Endothelial cell of umbilical vein (primary cell): ENCODE data around the gene PPP2R5D. TPM values are rescaled to one million over a fixed set of nuclear protein-coding genes. Genes with fewer than 3 reads are reported as not detected.
"Not testable (repeated sequence)": the region's sequence is repeated elsewhere in the genome, so short reads cannot be mapped to it uniquely, and the experiment has no call there.

Source experiments
- BruUV-seq: library from RNA; stranded (reverse); fragments of 400-500 nt; replicated peaks from 2 replicates; lab custom pipeline; 2021; lab: Mats Ljungman, UMichigan
- CTCF ChIA-PET: fragments of 300-600, 350-600 bp; sonication (Branson Sonifier 250); formaldehyde crosslinking; loops from one replicate; lab custom pipeline; 2021; ENCODE audit warnings: antibody characterized with exemption, inconsistent platforms; lab: Charles Lee
- POLR2A ChIA-PET: fragments of 300-600, 350-600 bp; sonication (Branson Sonifier 250); formaldehyde crosslinking; loops from one replicate; lab custom pipeline; 2021; ENCODE audit warnings: antibody characterized with exemption, inconsistent platforms; lab: Charles Lee
- DNase-seq: peaks from one replicate; pipeline ENCODE4 v3.0.0-alpha.2; 2011; ENCODE audit warnings: low read depth, low spot score
- FAIRE-seq: peaks from 2 replicates; lab custom pipeline; 2011; peaks lifted over from hg19 to GRCh38; lab: Jason Lieb, UNC
- H2AFZ ChIP-seq: 2 replicates; pipeline ENCODE4 v1.6.0; 2012; ENCODE audit warnings: low read depth, low read length, control low read depth, inconsistent platforms
- H3K27ac ChIP-seq: 2 replicates; pipeline ENCODE4 v1.5.1; 2011; ENCODE audit warnings: low read depth, mild to moderate bottlenecking, control low read depth, low read length, moderate library complexity; ENCODE audit not compliant: insufficient read depth
- H3K27me3 ChIP-seq, 2 experiments: 2 replicates each; pipeline versions ENCODE4 v1.6.0 to v1.6.1; 2011; ENCODE audit warnings: low read length in 2 of 2, mixed read lengths in 1 of 2; ENCODE audit not compliant: control insufficient read depth in 2 of 2, insufficient read depth in 2 of 2
- H3K36me3 ChIP-seq, 2 experiments: 2 replicates in 1 of 2; 3 replicates in 1 of 2; pipeline ENCODE4 v1.5.1; 2011; ENCODE audit warnings: low read length in 2 of 2, mild to moderate bottlenecking in 1 of 2, moderate library complexity in 1 of 2; ENCODE audit not compliant: control insufficient read depth in 2 of 2, insufficient read depth in 2 of 2; ENCODE audit errors: extremely low read depth in 1 of 2
- H3K4me1 ChIP-seq: 3 replicates; pipeline ENCODE4 v1.5.1; 2011; ENCODE audit warnings: mild to moderate bottlenecking, low read length; ENCODE audit not compliant: control insufficient read depth, insufficient read depth; ENCODE audit errors: extremely low read depth
- H3K4me2 ChIP-seq: 2 replicates; pipeline ENCODE4 v1.6.1; 2011; ENCODE audit warnings: low read length, control low read depth, mixed read lengths; ENCODE audit not compliant: insufficient read depth
- H3K4me3 ChIP-seq, 3 experiments: fragments of 200-600 bp in 1 of 3; sonication (generic), shearing (Covaris generic) in 1 of 3; replicated peaks in 1 of 3; 2 replicates each; pipeline ENCODE4 v1.5.1; 2011 to 2016; ENCODE audit warnings: control low read depth in 3 of 3, low read length in 3 of 3, mild to moderate bottlenecking in 2 of 3, inconsistent platforms in 1 of 3, low read depth in 1 of 3, moderate library complexity in 1 of 3; ENCODE audit not compliant: insufficient read depth in 1 of 3
- H3K79me2 ChIP-seq: 2 replicates; pipeline ENCODE4 v1.6.0; 2012; ENCODE audit warnings: low read length, inconsistent platforms; ENCODE audit not compliant: control insufficient read depth, insufficient read depth
- H3K9ac ChIP-seq: replicated peaks from 2 replicates; pipeline ENCODE3; 2011; ENCODE audit warnings: low read length, control low read depth; ENCODE audit not compliant: insufficient read depth; ENCODE audit errors: extremely low read depth
- H3K9me1 ChIP-seq: replicated peaks from 3 replicates; pipeline ENCODE4 v1.6.0; 2011; ENCODE audit warnings: mild to moderate bottlenecking, low read length; ENCODE audit not compliant: control insufficient read depth, insufficient read depth; ENCODE audit errors: extremely low read depth
- H3K9me3 ChIP-seq: replicated peaks from 2 replicates; pipeline ENCODE4 v1.5.1; 2012; ENCODE audit warnings: low read length, inconsistent platforms; ENCODE audit not compliant: control insufficient read depth, insufficient read depth
- H4K20me1 ChIP-seq: replicated peaks from 2 replicates; pipeline ENCODE3; 2011; ENCODE audit warnings: mild to moderate bottlenecking, low read length; ENCODE audit not compliant: control insufficient read depth, insufficient read depth; ENCODE audit errors: extremely low read depth
- GATA2 ChIP-seq: IDR thresholded peaks from 2 replicates; pipeline ENCODE4 v1.7.0; 2011; ENCODE audit warnings: low read depth, mild to moderate bottlenecking, moderate library complexity, mixed read lengths, low read length; ENCODE audit not compliant: insufficient read length, insufficient read depth
- JUN ChIP-seq: IDR thresholded peaks from 2 replicates; pipeline ENCODE4 v1.6.1; 2011; ENCODE audit warnings: borderline replicate concordance, low read depth; ENCODE audit not compliant: insufficient read length, insufficient read depth
- POLR2A ChIP-seq: IDR thresholded peaks from 2 replicates; pipeline ENCODE4 v1.6.1; 2012; ENCODE audit warnings: low read depth, mild to moderate bottlenecking, control low read depth, low read length
- dilution Hi-C: fragments of 300-500 bp; cut with MboI; formaldehyde crosslinking; loops from one replicate; pipeline ENCODE4 v1.15.0; 2019; ENCODE audit warnings: low sequenced_read_pairs; ENCODE audit not compliant: extremely low pct_ligation_motif_present
- intact Hi-C: fragments of 100-400 bp; cut with micrococcal nuclease; formaldehyde crosslinking; loops from one replicate; pipeline ENCODE4 v1.10.0; 2022
- polyA plus RNA-seq, 4 experiments: library from polyadenylated mRNA; depleted of rRNA in 3 of 4; stranded (reverse) in 3 of 4; unstranded in 1 of 4; fragments of >200 nt; gene quantifications; 2 replicates each; pipeline versions ENCODE4 v1.2.1 to v1.2.3, GENCODE V29; 2011 to 2012; ENCODE audit warnings: missing spikeins in 1 of 4
- total RNA-seq: library from RNA; stranded (reverse); gene quantifications from 2 replicates; pipeline ENCODE4 v1.2.3, GENCODE V29; 2021

PPP2R5D gene
- total and polyA plus RNA-seq, 2 donors (not counting 3 experiments of a cell fraction or from before 2014, with no cell fraction given): 45.5 to 60.2 TPM

DNA sequence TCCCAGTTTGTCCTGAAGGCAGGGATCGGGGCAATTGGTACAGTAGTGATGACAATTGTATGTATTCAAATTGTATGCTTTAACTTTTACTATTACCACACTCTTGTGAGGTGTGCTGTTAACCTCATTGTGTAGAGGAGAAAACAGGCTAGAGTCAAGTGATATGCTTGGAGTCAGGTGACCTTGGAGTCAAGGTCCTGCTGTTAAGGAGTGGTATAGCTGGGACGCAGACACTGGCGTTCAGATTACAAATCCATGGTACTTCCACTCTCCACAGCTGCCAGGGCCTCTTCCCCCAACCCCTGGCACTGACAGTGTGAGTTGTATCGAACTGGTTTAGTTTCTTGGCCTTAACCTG is 44.6 kb upstream of the PPP2R5D start:
- Histone ChIP-seq H3K79me2 (no peaks in the 10 kb centered on the region), H3K27ac (no peak overlapping the region), H3K36me3 (peaks cover 5 to 34% of the 10 kb centered on the region in 2 experiments), H3K9me3 (no peaks in the 10 kb centered on the region), H3K9me1 (no peaks in the 10 kb centered on the region), H3K27me3 (no peaks in the 10 kb centered on the region), H3K4me1 (peaks cover 6% of the 10 kb centered on the region), H2AFZ (no peak overlapping the region), H3K9ac (no peak overlapping the region), H4K20me1 (no peaks in the 10 kb centered on the region), H3K4me2 (no peak overlapping the region), H3K4me3 (no peak overlapping the region)
- no TSS peak for BruUV-seq
- intact Hi-C loops: no loop called here
- DNase-seq (no peak), FAIRE-seq (no peak)
- TF ChIP-seq GATA2: no peak
- TF ChIP-seq POLR2A: no peak
- dilution Hi-C loops: no loop called here
- POLR2A ChIA-PET: no interaction called here
- CTCF ChIA-PET: interaction anchor here (1.3 to 1.4 kb wide), 2 partner anchors 11 to 28 kb away, joined by 3 to 5 read pairs; partner anchors contain the start of gene CNPY3

DNA sequence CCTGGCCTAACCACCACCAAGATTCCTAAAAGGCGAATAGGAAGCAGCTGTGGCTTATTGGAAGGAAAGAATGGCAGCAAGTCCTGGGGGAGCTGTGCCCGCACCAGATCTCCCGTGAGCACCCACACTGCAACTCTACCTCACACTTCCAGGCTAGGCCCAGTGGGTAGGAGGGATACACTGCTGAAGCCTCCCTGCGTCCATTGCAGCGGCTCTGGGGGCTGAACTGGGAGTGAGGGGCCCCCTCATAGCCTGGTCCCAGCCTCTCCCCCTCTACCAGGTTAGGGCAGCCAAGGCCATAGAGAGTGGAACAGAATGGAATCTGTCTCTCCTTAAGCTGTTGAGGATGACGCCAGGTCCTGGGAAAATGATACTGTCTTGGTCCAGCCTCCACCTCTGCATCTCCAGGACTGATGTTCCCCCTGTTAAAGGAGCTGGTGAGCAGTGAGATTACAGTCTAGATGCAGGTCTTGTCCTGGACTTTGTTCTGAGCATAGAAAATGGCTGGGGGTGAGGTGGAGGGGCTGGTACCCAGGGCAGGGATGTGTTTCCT is 43.8 kb upstream of the PPP2R5D start:
- no peak overlapping the region for H3K9ac ChIP-seq
- intact Hi-C loops: no loop called here
- no peak overlapping the region for H3K27ac ChIP-seq
- no peaks in the 10 kb centered on the region for H3K9me3 ChIP-seq
- TF ChIP-seq JUN: no peak
- peaks cover 5 to 31% of the 10 kb centered on the region in 2 experiments for H3K36me3 ChIP-seq
- POLR2A ChIA-PET: no interaction called here
- no TSS peak for BruUV-seq
- dilution Hi-C loops: no loop called here
- H3K79me2 ChIP-seq: no peaks in the 10 kb centered on the region
- H3K9me1 ChIP-seq: no peaks in the 10 kb centered on the region
- H3K27me3 ChIP-seq: no peaks in the 10 kb centered on the region
- FAIRE-seq (no peak), DNase-seq (no peak)
- CTCF ChIA-PET: interaction anchor here (0.5 to 1.4 kb wide), 5 partner anchors 11 to 74 kb away, joined by 3 to 5 read pairs (median 4); partner anchors contain the start of genes CNPY3 and KLHDC3
- no peaks in the 10 kb centered on the region for H3K4me1 ChIP-seq
- no peak overlapping the region for H3K4me2 ChIP-seq
- H3K4me3 ChIP-seq: no peak overlapping the region
- no peak overlapping the region for H2AFZ ChIP-seq
- H4K20me1 ChIP-seq: no peaks in the 10 kb centered on the region

DNA sequence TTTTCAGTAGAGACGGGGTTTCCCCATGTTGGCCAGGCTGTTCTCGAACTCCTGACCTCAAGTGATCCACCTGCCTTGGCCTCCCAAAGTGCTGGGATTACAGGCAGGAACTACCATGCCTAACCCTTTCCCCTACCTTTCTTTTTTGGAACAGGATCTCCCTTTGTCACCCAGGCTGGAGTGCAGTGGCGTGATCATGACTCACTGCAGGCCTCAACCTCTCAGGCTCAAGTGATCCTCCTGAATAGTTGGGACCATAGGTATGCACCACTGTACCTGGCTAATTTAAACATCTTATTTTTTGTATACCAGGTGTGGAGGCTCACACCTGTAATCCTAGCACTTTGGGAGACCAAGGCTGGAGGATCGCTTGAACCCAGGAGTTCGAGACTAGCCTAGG is 43.0 kb upstream of the PPP2R5D start:
- intact Hi-C loops, H2AFZ ChIP-seq, H3K4me1 ChIP-seq, H4K20me1 ChIP-seq, H3K9me1 ChIP-seq, FAIRE-seq, dilution Hi-C loops, H3K4me3 ChIP-seq, H3K9ac ChIP-seq, POLR2A ChIA-PET, H3K27ac ChIP-seq, H3K27me3 ChIP-seq, BruUV-seq, H3K79me2 ChIP-seq, H3K4me2 ChIP-seq, H3K9me3 ChIP-seq, DNase-seq: not testable (repeated sequence)
- H3K36me3 ChIP-seq: peaks cover 3 to 27% of the 10 kb centered on the region in 2 experiments
- CTCF ChIA-PET: interaction anchor here (0.5 to 1.4 kb wide), 3 partner anchors 12 to 73 kb away, joined by 4 read pairs; partner anchors contain the start of genes CNPY3 and KLHDC3
